HG03442 (cell line): ENCODE measurements around the gene TAOK1.

Experiments
- ATAC-seq: cut with Tn5 transposase; IDR thresholded peaks from one replicate; pipeline ENCODE4 v1.9.1; 2021; ENCODE audit warnings: mild to moderate bottlenecking, moderate library complexity; ENCODE audit not compliant: unreplicated experiment

TAOK1 gene

GRCh38 chr17:29579866-29580771 is 190.0 kb downstream of the TAOK1 start:
- ATAC-seq = peak; percentile 51

GRCh38 chr17:29581583-29582253 is 191.6 kb downstream of the TAOK1 start:
- no peak for ATAC-seq

- ATAC-seq = no peak
These were observed 192.1 kb downstream of the TAOK1 start for GRCh38 chr17:29582254-29582765.

- no peak for ATAC-seq
These were observed 192.6 kb downstream of the TAOK1 start for GRCh38 chr17:29582772-29583171.

GRCh38 chr17:29583324-29584248 is 193.4 kb downstream of the TAOK1 start:
- ATAC-seq = no peak

DNA sequence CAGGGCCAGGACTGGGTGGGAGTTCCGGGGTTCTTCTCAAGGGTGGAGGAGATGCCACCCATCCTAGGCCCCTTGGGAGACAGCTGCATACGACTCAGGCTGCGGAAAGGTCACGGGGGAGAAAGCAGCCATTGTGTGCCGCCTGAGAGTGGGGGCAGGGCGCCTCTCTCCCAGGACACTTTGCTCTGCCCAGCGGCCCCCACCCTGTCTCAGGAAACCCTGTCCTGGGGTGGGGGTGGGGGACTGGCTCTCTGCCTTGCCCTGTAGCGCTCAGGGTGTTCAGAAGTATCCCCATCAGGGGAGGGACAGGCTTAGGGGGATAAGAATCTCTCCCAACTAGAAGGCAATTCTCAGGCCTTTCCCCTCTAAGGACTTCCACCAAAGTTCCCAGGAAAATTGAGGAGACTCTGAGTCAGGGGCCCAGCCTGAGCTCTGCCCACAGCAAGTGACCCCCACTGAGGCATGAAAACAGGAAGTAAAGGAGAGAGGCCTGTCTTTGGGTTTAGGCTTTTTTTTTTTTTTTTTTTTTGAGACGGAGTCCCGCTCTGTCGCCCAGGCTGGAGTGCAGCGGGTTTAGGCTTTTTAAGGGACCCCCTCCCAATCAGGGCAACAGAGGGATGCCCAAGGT is 194.4 kb downstream of the TAOK1 start:
- ATAC-seq = no peak

DNA sequence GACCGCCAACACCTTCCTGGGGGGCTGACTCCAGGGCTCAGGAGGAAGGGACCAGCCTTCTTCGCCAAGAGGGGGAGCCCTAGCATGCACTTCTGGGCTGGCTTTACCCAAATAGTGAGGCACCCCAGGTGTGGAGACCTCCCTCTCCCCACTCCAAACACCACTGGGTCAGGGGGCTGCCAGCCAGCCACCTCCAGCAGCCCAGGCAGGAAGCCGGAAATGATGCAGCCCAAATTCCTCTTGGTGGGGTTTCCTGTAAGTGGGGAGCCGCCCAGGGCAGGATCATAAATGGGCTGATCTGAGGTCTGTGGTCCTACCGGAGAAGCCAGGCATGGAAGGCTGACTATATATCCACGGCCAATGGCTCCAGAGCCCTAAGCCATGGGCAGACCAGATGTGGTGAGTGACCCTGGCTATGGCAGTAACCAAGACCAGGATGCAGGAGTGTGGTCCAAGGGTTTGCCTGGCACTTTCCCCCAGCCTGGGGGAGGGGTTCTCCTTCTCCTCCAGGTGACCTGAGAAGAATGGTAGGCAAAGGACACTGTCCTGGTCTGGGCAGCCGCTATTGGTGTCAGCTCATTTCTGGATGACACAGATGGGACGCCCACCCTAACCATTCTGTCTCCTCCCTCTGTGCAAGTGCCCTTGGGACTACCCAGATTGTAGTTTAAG is 195.1 kb downstream of the TAOK1 start:
- ATAC-seq = no peak

DNA sequence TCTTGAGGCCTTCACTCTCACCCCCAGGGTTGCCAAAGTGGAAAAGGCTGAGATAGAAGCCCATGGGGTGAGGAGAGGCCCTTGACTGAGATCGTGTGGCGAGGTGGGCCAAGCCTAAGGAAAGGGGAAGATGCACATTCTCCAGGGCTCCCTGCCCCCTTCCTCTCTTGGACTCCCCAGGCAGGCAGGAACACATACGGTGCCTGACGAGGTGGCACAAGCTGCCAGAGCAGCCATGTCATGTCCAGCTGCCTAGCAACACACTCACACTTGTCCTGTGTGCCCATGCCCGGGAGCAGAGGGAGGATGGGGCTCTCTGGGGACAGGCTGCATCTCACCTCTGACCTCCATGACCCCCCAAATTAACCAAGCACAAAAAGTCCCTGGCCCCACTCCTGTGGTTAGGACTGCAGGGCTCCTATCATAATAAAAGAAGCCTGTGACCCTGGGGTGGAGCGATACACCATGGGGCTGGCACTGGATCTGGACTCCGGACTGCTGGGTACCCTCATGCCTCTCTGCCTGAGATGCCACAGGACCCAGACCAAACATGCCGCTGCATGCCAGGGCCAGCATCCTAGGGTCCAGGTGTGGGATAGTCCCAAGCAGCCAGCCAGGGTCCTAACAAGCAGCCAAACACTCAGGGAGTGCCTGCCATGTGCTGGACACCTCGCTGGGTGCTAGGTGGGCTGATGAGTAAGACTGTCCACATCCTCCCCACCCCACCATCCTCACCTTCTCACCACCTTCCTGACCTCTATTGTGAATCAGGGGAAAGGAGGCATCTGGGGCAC is 196.7 kb downstream of the TAOK1 start:
- no peak for ATAC-seq

- no peak for ATAC-seq
These were observed 197.4 kb downstream of the TAOK1 start for GRCh38 chr17:29587591-29587990.

DNA sequence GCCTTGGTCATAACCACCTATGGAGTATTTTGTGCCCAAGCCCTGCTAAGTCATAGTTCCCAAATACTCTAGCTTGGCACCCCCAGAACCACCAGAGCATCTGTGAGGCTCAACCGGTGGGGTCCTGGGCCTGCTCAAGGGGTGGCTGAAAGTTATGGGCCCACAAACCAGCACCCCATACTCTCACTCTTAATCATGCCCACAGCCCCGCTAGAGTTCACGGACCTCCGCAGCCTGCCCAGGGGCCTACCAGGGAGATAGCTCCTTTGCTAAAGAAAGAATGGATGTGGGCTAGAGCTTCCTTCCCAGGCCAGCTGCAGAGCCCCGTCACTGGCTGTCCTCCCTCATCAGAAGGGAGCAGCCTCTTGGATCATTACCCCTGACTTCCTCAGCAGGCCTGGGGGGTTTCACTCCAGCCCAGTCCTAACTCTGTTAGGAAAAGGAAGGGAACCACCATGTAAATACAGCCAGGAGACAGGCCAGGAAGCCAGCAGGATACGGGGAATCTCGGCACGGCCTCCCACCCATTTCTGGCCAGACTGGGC is 197.9 kb downstream of the TAOK1 start:
- no peak for ATAC-seq

DNA sequence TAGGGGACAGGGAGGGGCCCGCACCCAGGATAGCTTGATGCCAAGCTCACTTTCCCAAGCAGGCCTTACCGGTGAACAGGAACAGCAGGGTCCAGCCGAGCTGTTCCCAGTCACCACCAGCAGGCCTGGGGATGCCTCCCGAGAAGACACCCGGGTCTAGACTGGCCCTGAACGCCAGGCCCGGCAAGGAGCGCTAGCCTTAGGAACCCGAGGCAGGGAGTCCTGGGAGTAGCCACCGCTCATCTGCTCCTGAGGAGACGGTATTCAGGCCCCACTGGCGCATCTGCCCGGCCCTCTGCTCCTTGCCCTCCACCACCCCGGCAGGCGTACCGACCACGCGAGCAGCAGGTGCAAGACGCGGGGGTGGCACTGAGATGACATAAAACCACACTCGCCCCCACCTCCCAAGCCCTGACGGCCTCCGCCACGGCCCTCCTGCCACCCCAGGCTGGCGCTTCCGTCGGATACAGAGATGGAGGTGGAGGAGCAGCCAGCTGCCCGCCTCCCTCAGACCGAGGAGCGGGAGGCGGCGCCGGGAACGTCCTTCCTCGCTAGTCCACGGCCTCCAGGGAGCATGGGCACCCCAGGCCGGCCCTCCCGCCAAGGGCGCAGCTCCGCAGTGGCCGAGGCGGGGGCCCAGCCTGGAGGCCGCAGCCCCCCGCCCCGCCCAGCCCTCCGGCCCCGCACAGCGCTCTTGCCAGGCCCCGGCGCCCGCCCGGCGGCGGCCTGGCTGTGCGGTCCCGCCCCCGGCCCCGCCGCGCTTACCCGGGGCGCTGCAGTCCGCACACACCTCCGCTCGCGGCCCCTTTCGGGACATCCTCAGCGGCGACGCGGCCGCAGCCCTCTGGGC is 198.6 kb downstream of the TAOK1 start:
- peak; percentile 6 for ATAC-seq

DNA sequence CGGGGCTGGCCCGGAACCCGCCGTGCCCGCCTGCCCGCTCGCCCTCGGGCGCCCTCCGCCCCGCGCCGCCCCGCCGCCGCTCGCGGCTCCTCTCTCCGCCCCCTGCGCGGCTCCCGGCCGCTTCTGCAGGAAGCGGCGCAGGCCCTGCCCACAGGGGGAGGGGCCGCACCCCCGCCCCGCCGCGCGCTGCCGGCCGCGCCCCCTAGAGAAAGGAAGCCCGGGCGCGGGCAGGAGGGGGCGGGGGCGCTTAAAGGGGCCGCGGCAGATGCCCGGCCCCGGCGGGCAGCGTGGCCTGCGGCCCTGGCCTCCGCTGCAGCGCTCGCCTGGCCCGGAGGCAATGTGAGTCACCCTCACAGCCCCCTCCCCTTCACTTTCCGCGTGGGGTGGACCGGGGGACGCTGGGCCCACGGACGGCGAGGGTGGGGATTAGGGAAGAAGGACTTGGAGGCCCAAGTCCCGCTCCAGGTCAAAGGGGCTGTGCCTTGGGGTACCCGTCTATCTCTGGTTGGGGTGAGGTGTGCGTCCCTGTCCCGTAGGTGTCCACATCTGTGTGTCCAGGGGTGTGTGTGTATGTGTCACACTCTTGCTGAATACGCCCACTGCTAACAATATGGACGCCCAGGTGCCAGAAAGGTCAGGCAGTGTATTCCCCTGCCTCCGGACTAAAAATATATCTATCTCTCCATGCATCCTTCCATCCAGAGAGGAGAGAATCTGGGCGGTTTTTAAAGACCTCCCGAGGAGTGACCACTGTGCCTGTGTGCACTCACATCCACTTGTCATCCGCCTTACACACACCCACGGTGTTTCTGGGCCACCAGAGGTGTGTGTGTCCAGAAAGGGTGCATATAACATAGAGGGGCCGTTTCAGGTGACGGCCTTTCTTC is 199.6 kb downstream of the TAOK1 start, which contains the start of gene GIT1:
Gene GIT1 (minus strand): TSS at position 125 of the 887 bp plus-strand sequence. CDS start 270 bp downstream, outside the sequence.
- ATAC-seq = peak; percentile 56

GRCh38 chr17:29590411-29591145 is 200.4 kb downstream of the TAOK1 start:
- no peak for ATAC-seq

GRCh38 chr17:29591146-29591736 is 201.1 kb downstream of the TAOK1 start:
- no peak for ATAC-seq

DNA sequence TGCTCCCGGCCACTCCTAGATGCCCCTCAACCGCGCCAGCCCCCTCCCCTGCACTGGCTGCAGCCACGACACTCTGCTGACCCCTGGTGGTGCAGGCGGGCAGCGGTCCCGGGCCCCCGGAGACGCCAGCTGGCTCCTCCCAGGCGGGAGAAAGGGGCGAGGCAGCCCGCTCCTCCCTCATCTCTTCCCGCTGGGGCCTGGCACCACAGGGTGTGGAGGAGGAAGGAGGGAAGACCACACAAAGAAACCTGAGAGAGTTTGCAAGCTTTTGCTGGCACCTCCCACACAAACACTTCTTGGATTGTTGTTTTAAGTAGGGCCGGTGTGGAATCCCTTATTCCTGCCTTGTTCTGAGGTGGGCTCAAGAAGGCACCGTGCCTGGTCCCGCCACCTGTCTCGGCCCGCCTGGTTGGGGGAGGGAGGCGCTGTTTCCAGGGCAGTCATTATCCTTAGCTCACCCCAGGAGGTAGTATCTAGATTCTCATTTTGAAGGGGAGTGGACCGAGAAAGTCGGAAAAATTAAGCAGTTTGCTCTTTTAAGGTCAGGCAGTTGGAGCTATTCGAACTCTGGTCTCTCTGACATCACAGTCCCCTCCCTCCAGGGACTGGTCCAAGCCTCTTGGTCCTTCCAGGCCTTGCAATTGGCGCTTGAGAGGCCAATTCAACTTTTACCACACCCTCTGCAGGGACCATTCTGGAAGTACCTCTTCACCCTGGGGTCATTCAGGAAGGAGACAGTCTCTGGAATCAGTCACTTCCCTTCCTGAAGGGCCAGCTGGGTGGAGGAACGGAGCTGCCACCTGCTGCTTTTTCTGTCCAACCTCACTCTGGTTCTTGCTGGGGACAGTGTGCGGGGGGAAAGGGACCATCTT is 201.8 kb downstream of the TAOK1 start:
- ATAC-seq = no peak
